RWPE1 (cell line): ENCODE results near the gene PLEKHA4.

Experiments used
- CTCF ChIA-PET: fragments of 350-600 bp; sonication (Branson Sonifier 250); formaldehyde crosslinking; extraction: SDS; loops from one replicate; lab custom pipeline; 2021; lab: Yijun Ruan, JAX
- POLR2A ChIA-PET: fragments of 400-600 bp; formaldehyde crosslinking; extraction: SDS; loops from one replicate; lab custom pipeline; 2020; ENCODE audit warnings: antibody characterized with exemption; ENCODE audit not compliant: low non-redundant PET; lab: Yijun Ruan, JAX
- DNase-seq: peaks from one replicate; pipeline ENCODE4 v3.0.0; 2012; ENCODE audit warnings: low spot score
- H3K27ac ChIP-seq: fragments of 450-650 bp; 2 replicates; pipeline ENCODE4 v1.5.1; 2017
- TF ChIP-seq, protein P1 (sequence below): fragments of 450-650 bp; conservative IDR thresholded peaks from 2 replicates; pipeline ENCODE4 v1.5.1; 2017; ENCODE audit warnings: low read depth, mild to moderate bottlenecking

PLEKHA4 gene

GRCh38 chr19:48833977-48834376, 34.4 kb downstream of the PLEKHA4 start:
- CTCF ChIA-PET, result interaction anchor here (0.6 to 0.7 kb wide), 2 partner anchors 50 to 172 kb away, joined by 3 to 7 read pairs; no protein-coding TSS in a partner anchor
- TF ChIP-seq, protein P1, sequence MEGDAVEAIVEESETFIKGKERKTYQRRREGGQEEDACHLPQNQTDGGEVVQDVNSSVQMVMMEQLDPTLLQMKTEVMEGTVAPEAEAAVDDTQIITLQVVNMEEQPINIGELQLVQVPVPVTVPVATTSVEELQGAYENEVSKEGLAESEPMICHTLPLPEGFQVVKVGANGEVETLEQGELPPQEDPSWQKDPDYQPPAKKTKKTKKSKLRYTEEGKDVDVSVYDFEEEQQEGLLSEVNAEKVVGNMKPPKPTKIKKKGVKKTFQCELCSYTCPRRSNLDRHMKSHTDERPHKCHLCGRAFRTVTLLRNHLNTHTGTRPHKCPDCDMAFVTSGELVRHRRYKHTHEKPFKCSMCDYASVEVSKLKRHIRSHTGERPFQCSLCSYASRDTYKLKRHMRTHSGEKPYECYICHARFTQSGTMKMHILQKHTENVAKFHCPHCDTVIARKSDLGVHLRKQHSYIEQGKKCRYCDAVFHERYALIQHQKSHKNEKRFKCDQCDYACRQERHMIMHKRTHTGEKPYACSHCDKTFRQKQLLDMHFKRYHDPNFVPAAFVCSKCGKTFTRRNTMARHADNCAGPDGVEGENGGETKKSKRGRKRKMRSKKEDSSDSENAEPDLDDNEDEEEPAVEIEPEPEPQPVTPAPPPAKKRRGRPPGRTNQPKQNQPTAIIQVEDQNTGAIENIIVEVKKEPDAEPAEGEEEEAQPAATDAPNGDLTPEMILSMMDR, result no peak
- POLR2A ChIA-PET, result no interaction called here
- DNase-seq, result no peak
- H3K27ac ChIP-seq, result peak overlapping the region; percentile 19; the same call in 1 of the 2 replicates

- no peak for DNase-seq
- H3K27ac ChIP-seq, result peak overlapping the region; percentile 19; the same call in 1 of the 2 replicates
- ChIA-PET POLR2A (no interaction called here), CTCF (interaction anchor here (0.7 to 2.3 kb wide), 2 partner anchors 45 to 173 kb away, joined by 3 to 8 read pairs; no protein-coding TSS in a partner anchor)
- TF ChIP-seq, protein P1, result no peak
Observed at GRCh38 chr19:48833049-48833448, 35.4 kb downstream of the PLEKHA4 start.

DNA sequence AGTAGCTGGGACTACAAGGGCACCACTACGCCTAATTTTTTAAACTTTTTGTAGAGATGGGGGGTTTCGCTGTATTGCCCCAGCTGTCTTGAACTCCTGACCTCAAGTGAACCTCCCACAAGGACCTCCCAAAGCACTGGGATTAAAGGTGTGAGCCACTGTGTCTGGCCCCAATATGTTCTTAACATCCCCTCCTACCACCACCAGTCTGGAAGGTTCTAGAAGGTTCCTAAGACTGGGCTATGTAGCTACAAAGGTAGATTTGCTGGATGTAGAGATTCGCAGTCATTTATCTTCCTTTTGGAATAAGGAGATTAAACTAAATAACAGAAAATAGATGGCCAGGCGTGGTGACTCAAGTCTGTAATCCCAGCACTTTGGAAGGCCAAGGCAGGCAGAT, 37.5 kb downstream of the PLEKHA4 start:
- POLR2A ChIA-PET, result no interaction called here
- TF ChIP-seq, protein P1, result no peak
- CTCF ChIA-PET, result interaction anchor here (0.6 to 2.3 kb wide), 5 partner anchors 12 to 47 kb away, joined by 3 to 14 read pairs (median 4); no protein-coding TSS in a partner anchor
- H3K27ac ChIP-seq, result no peak overlapping the region
- no peak for DNase-seq

GRCh38 chr19:48830088-48830487, 38.3 kb downstream of the PLEKHA4 start:
- no peak overlapping the region for H3K27ac ChIP-seq
- POLR2A ChIA-PET, result no interaction called here
- TF ChIP-seq, protein P1, result no peak
- CTCF ChIA-PET, result interaction anchor here (0.7 to 0.8 kb wide), 2 partner anchors 35 to 46 kb away, joined by 3 read pairs; no protein-coding TSS in a partner anchor
- no peak for DNase-seq

- DNase-seq, result no peak
- no peak overlapping the region for H3K27ac ChIP-seq
- POLR2A ChIA-PET, result no interaction called here
Observed at GRCh38 chr19:48826606-48827020, 41.8 kb downstream of the PLEKHA4 start.

GRCh38 chr19:48822514-48822913, 45.9 kb downstream of the PLEKHA4 start:
- DNase-seq, result no peak
- POLR2A ChIA-PET, result no interaction called here
- CTCF ChIA-PET, result no interaction called here
- TF ChIP-seq, protein P1, result no peak
- H3K27ac ChIP-seq, result no peak overlapping the region

More at GRCh38 chr19:48826606-48827020, 41.8 kb downstream of the PLEKHA4 start:
- TF ChIP-seq, protein P1, result no peak
- CTCF ChIA-PET, result interaction anchor here (0.6 to 1.2 kb wide), 5 partner anchors 10 to 38 kb away, joined by 3 to 7 read pairs (median 3); partner anchors contain the start of gene HSD17B14
